ENCODE data around the gene RPL36A.

The RPL36A gene

GRCh38 chrX:101369687-101370086, 21.1 kb upstream of the RPL36A start:
- Histone ChIP-seq H3K36me3 (ENCODE audit: control insufficient read depth in 1 of 2, insufficient read depth in 2 of 2, low read length in 2 of 2) (no peaks in the 10 kb centered on the region), H3K9me3 (ENCODE audit: control insufficient read depth in 1 of 2, low read length in 2 of 2) (no peaks in the 10 kb centered on the region), H3K27ac (ENCODE audit: low read length) (no peak overlapping the region), H3K4me3 (ENCODE audit: low read depth in 1 of 2, low read length in 2 of 2) (no peak overlapping the region), H3K4me1 (ENCODE audit: control insufficient read depth in 1 of 2, insufficient read depth in 2 of 2, low read length in 2 of 2) (no peaks in the 10 kb centered on the region), H3K27me3 (ENCODE audit: low read depth, low read length) (no peaks in the 10 kb centered on the region)

- no peak overlapping the region for H3K4me3 ChIP-seq (ENCODE audit: low read depth in 1 of 2, low read length in 2 of 2)
- H3K27ac ChIP-seq (ENCODE audit: low read length): no peak overlapping the region
- no peaks in the 10 kb centered on the region for H3K27me3 ChIP-seq (ENCODE audit: low read depth, low read length)
- H3K9me3 ChIP-seq (ENCODE audit: control insufficient read depth in 1 of 2, low read length in 2 of 2): no peaks in the 10 kb centered on the region
- H3K4me1 ChIP-seq (ENCODE audit: control insufficient read depth in 1 of 2, insufficient read depth in 2 of 2, low read length in 2 of 2): no peaks in the 10 kb centered on the region
- no peaks in the 10 kb centered on the region for H3K36me3 ChIP-seq (ENCODE audit: control insufficient read depth in 1 of 2, insufficient read depth in 2 of 2, low read length in 2 of 2)
These were observed 19.8 kb upstream of the RPL36A start for GRCh38 chrX:101370888-101371504.

GRCh38 chrX:101377547-101377946, 13.3 kb upstream of the RPL36A start:
- Histone ChIP-seq H3K36me3 (ENCODE audit: control insufficient read depth in 1 of 2, insufficient read depth in 2 of 2, low read length in 2 of 2) (no peaks in the 10 kb centered on the region), H3K4me3 (ENCODE audit: low read depth in 1 of 2, low read length in 2 of 2) (no peak overlapping the region), H3K9me3 (ENCODE audit: control insufficient read depth in 1 of 2, low read length in 2 of 2) (no peaks in the 10 kb centered on the region), H3K4me1 (ENCODE audit: control insufficient read depth in 1 of 2, insufficient read depth in 2 of 2, low read length in 2 of 2) (no peaks in the 10 kb centered on the region), H3K27ac (ENCODE audit: low read length) (no peak overlapping the region), H3K27me3 (ENCODE audit: low read depth, low read length) (no peaks in the 10 kb centered on the region)

- Histone ChIP-seq H3K4me1 (ENCODE audit: control insufficient read depth in 1 of 2, insufficient read depth in 2 of 2, low read length in 2 of 2) (no peaks in the 10 kb centered on the region), H3K36me3 (ENCODE audit: control insufficient read depth in 1 of 2, insufficient read depth in 2 of 2, low read length in 2 of 2) (no peaks in the 10 kb centered on the region), H3K4me3 (ENCODE audit: low read depth in 1 of 2, low read length in 2 of 2) (no peak overlapping the region), H3K9me3 (ENCODE audit: control insufficient read depth in 1 of 2, low read length in 2 of 2) (no peaks in the 10 kb centered on the region), H3K27me3 (ENCODE audit: low read depth, low read length) (no peaks in the 10 kb centered on the region), H3K27ac (ENCODE audit: low read length) (no peak overlapping the region)
These were observed 7.1 kb upstream of the RPL36A start for GRCh38 chrX:101383679-101384205.

DNA sequence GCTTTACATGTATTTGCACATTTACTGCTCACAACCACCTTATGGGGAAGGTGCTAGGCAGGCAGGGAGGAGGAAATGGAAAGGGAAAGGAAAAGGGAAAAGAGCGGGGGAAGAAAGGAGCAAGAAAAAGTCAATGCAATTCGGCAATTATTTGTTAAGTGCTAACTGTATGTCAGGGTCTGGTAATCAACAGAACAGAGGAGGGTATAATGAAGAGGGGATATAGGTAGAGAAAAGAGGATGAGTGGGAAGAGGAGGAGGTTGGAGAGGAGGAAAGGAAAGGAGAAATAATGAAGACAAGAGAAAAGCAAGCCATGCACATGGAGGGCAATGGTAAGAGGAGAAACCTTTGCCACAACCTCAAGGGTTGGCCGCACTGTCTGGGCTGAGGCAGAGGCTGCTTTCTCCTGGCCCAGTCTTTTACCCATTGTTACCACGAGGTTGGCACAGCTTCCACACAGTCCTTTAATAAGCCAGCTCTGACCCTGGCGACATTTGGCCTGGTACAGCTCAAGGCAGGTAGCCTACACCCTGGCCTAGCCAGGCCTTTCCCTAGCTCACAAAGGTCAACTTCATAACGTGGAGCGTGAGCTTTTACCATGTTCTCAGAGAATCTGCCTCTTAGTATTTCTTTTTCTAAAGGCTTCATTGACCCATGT, 5.7 kb upstream of the RPL36A start:
- Histone ChIP-seq H3K4me1 (ENCODE audit: control insufficient read depth in 1 of 2, insufficient read depth in 2 of 2, low read length in 2 of 2) (no peaks in the 10 kb centered on the region), H3K4me3 (ENCODE audit: low read depth in 1 of 2, low read length in 2 of 2) (no peak overlapping the region), H3K36me3 (ENCODE audit: control insufficient read depth in 1 of 2, insufficient read depth in 2 of 2, low read length in 2 of 2) (no peaks in the 10 kb centered on the region), H3K27ac (ENCODE audit: low read length) (peak overlapping the region; percentile 45), H3K9me3 (ENCODE audit: control insufficient read depth in 1 of 2, low read length in 2 of 2) (no peaks in the 10 kb centered on the region), H3K27me3 (ENCODE audit: low read depth, low read length) (no peaks in the 10 kb centered on the region)

- Histone ChIP-seq H3K4me3 (ENCODE audit: low read depth in 1 of 2, low read length in 2 of 2) (no peak within 1 kb of the TSS), H3K27ac (ENCODE audit: low read length) (peak within 1 kb of the TSS; percentile 45)
These were observed 4.8 kb upstream of the RPL36A start, which contains the start of gene BTK for GRCh38 chrX:101385795-101386541. Gene BTK, minus strand, starts transcription at chrX:101386191. Its CDS starts 10,907 bp downstream, at chrX:101375284.

GRCh38 chrX:101386542-101386885, 4.3 kb upstream of the RPL36A start:
- Histone ChIP-seq H3K9me3 (ENCODE audit: control insufficient read depth in 1 of 2, low read length in 2 of 2) (no peaks in the 10 kb centered on the region), H3K4me1 (ENCODE audit: control insufficient read depth in 1 of 2, insufficient read depth in 2 of 2, low read length in 2 of 2) (peaks cover 0 to 2% of the 10 kb centered on the region in 2 donors), H3K27ac (ENCODE audit: low read length) (no peak overlapping the region), H3K4me3 (ENCODE audit: low read depth in 1 of 2, low read length in 2 of 2) (no peak overlapping the region), H3K36me3 (ENCODE audit: control insufficient read depth in 1 of 2, insufficient read depth in 2 of 2, low read length in 2 of 2) (no peaks in the 10 kb centered on the region), H3K27me3 (ENCODE audit: low read depth, low read length) (no peaks in the 10 kb centered on the region)

More at GRCh38 chrX:101385795-101386541, 4.8 kb upstream of the RPL36A start, which contains the start of gene BTK:
- H3K36me3 ChIP-seq (ENCODE audit: control insufficient read depth in 1 of 2, insufficient read depth in 2 of 2, low read length in 2 of 2): no peaks in the 10 kb centered on the region
- no peaks in the 10 kb centered on the region for H3K4me1 ChIP-seq (ENCODE audit: control insufficient read depth in 1 of 2, insufficient read depth in 2 of 2, low read length in 2 of 2)
- H3K27me3 ChIP-seq (ENCODE audit: low read depth, low read length): no peaks in the 10 kb centered on the region
- no peaks in the 10 kb centered on the region for H3K9me3 ChIP-seq (ENCODE audit: control insufficient read depth in 1 of 2, low read length in 2 of 2)

DNA sequence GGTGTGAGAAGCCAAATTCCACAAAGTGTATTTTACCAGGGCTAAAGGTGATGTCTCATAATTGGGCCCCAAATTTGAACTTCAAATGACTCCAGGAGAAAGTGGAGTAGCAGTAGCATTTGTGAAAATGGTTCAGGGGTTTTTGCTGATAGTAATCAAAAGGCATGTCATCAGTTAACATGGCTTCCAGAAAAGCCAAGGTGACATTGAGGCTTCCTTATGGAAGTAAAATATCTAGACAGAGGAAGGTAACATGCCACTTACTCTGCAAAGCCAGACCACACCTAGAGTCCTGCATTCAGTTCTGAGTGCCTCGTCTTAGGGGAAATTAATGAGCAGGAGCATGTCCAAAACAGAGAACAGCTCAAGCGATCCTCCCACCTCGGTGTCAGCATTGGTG, 2.2 kb upstream of the RPL36A start:
- peaks cover 6 to 11% of the 10 kb centered on the region in 2 donors for H3K36me3 ChIP-seq (ENCODE audit: control insufficient read depth in 1 of 2, insufficient read depth in 2 of 2, low read length in 2 of 2)
- no peaks in the 10 kb centered on the region for H3K27me3 ChIP-seq (ENCODE audit: low read depth, low read length)

DNA sequence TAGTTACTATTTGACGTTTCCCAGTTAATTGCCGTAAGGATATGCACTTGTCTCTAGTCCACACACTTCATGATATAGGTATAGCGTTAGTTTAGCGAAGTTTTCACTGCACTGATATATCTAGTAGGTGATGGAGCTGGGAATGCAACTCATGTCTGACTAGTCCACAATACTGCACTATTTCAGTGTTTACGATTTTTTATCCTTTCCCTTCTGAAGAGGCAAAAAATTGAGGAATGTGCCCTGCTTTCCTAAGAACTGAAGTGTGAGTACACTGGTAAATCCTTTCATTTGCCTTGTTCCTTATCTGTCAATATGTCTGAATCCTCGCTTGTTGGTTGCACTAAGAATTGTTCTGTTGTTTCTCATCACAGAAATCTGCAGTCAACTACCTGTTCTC, 1.0 kb downstream of the RPL36A start:
- Histone ChIP-seq H3K27me3 (ENCODE audit: low read depth, low read length) (no peaks in the 10 kb centered on the region), H3K36me3 (ENCODE audit: control insufficient read depth in 1 of 2, insufficient read depth in 2 of 2, low read length in 2 of 2) (peaks cover 6 to 11% of the 10 kb centered on the region in 2 donors), H3K4me1 (ENCODE audit: control insufficient read depth in 1 of 2, insufficient read depth in 2 of 2, low read length in 2 of 2) (peaks cover 0 to 4% of the 10 kb centered on the region in 2 donors), H3K27ac (ENCODE audit: low read length) (peak overlapping the region; percentile 87), H3K4me3 (ENCODE audit: low read depth in 1 of 2, low read length in 2 of 2) (peak overlapping the region; percentile 68 to 80), H3K9me3 (ENCODE audit: control insufficient read depth in 1 of 2, low read length in 2 of 2) (no peaks in the 10 kb centered on the region)

More for the DNA sequence above, 2.2 kb upstream of the RPL36A start:
- Histone ChIP-seq H3K4me1 (ENCODE audit: control insufficient read depth in 1 of 2, insufficient read depth in 2 of 2, low read length in 2 of 2) (peaks cover 0 to 4% of the 10 kb centered on the region in 2 donors), H3K4me3 (ENCODE audit: low read depth in 1 of 2, low read length in 2 of 2) (no peak overlapping the region), H3K27ac (ENCODE audit: low read length) (no peak overlapping the region), H3K9me3 (ENCODE audit: control insufficient read depth in 1 of 2, low read length in 2 of 2) (no peaks in the 10 kb centered on the region)

- Histone ChIP-seq H3K4me3 (ENCODE audit: low read depth in 1 of 2, low read length in 2 of 2) (no peak overlapping the region), H3K9me3 (ENCODE audit: control insufficient read depth in 1 of 2, low read length in 2 of 2) (no peaks in the 10 kb centered on the region), H3K36me3 (ENCODE audit: control insufficient read depth in 1 of 2, insufficient read depth in 2 of 2, low read length in 2 of 2) (peaks cover 9 to 11% of the 10 kb centered on the region in 2 donors), H3K4me1 (ENCODE audit: control insufficient read depth in 1 of 2, insufficient read depth in 2 of 2, low read length in 2 of 2) (peaks cover 0 to 4% of the 10 kb centered on the region in 2 donors), H3K27ac (ENCODE audit: low read length) (no peak overlapping the region), H3K27me3 (ENCODE audit: low read depth, low read length) (no peaks in the 10 kb centered on the region)
These were observed 2.9 kb downstream of the RPL36A start for GRCh38 chrX:101393530-101394305.

GRCh38 chrX:101394372-101394771, 3.6 kb downstream of the RPL36A start:
- Histone ChIP-seq H3K36me3 (ENCODE audit: control insufficient read depth in 1 of 2, insufficient read depth in 2 of 2, low read length in 2 of 2) (peaks cover 9 to 11% of the 10 kb centered on the region in 2 donors), H3K9me3 (ENCODE audit: control insufficient read depth in 1 of 2, low read length in 2 of 2) (no peaks in the 10 kb centered on the region), H3K4me3 (ENCODE audit: low read depth in 1 of 2, low read length in 2 of 2) (no peak overlapping the region), H3K4me1 (ENCODE audit: control insufficient read depth in 1 of 2, insufficient read depth in 2 of 2, low read length in 2 of 2) (peaks cover 0 to 4% of the 10 kb centered on the region in 2 donors), H3K27me3 (ENCODE audit: low read depth, low read length) (no peaks in the 10 kb centered on the region), H3K27ac (ENCODE audit: low read length) (no peak overlapping the region)
